ENCODE results near the gene ST8SIA4. TPM values are rescaled to one million over a fixed set of nuclear protein-coding genes. Genes with fewer than 3 reads are reported as not detected.

The ST8SIA4 gene
- total RNA-seq, 3 donors from 2014 or later = 2.6 to 4.6 (median 4.5) TPM

DNA sequence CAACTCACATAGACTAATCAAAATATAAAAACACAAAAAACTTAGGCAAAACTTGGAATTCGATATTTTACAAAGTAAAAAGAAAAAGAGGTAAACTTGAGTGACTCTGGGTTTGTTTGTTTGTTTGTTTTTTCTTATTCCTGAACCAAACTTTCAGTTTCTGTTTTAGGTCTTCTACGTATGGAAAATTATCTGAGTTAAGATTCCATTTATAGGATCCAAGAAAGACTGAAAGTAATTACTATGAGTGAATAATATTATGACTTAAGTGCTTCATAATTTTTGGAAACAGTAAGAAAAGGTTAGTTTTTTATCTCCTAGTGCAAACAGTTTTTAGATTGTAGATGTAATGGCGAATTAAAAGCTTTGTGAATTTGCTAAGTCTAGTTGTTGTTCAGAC is 13.2 kb downstream of the ST8SIA4 start:
- Histone ChIP-seq H3K36me3 (no peaks in the 10 kb centered on the region), H3K9me3 (no peaks in the 10 kb centered on the region), H3K27ac (no peak overlapping the region), H3K27me3 (no peaks in the 10 kb centered on the region), H3K4me1 (no peaks in the 10 kb centered on the region), H3K4me3 (peak overlapping the region in 2 of 3 donors; percentile 5 to 27)
- intact Hi-C loops (cut with DNase I; ENCODE audit: low total_unique reads) = loop anchor here (5.0 kb wide), 1 partner anchor 98 kb away; no protein-coding TSS in a partner anchor
- no peak for TF ChIP-seq POLR2AphosphoS5 (IDR thresholded peaks at IDR 0.05)
- no peak for TF ChIP-seq POLR2A (IDR thresholded peaks at IDR 0.05)
- TF ChIP-seq, protein P1, sequence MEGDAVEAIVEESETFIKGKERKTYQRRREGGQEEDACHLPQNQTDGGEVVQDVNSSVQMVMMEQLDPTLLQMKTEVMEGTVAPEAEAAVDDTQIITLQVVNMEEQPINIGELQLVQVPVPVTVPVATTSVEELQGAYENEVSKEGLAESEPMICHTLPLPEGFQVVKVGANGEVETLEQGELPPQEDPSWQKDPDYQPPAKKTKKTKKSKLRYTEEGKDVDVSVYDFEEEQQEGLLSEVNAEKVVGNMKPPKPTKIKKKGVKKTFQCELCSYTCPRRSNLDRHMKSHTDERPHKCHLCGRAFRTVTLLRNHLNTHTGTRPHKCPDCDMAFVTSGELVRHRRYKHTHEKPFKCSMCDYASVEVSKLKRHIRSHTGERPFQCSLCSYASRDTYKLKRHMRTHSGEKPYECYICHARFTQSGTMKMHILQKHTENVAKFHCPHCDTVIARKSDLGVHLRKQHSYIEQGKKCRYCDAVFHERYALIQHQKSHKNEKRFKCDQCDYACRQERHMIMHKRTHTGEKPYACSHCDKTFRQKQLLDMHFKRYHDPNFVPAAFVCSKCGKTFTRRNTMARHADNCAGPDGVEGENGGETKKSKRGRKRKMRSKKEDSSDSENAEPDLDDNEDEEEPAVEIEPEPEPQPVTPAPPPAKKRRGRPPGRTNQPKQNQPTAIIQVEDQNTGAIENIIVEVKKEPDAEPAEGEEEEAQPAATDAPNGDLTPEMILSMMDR (IDR thresholded peaks at IDR 0.05) = no peak
- DNase-seq (ENCODE audit: low spot score in 2 of 2) = no peak

DNA sequence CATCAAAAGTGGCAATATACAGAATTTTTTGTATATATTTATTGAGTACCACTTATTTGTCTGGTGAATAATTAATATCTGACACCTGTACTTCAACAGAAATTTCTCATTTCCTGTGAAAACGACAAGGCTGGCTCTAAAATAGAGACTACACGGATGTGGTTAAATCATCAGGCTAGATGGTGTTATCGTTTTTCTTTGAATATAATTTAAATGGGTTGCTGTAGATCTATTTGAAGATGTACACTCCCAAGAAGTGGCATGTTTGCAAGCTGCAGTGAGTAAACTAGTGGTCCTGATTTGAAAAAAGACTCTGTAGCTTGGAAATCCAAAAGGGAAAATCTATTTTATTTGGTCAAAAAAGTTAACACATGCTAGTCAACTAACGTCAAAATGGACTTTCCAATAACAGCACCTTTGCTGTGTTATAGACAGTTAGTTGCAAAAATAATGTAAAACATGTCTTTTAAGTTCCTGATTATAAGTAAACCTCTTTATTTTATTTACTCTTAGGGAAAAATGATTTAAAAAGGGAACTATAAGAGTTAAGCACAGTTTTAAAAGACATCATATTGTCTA is 13.8 kb downstream of the ST8SIA4 start:
- Histone ChIP-seq H3K27me3 (no peaks in the 10 kb centered on the region), H3K4me1 (no peaks in the 10 kb centered on the region), H3K36me3 (no peaks in the 10 kb centered on the region), H3K9me3 (no peaks in the 10 kb centered on the region), H3K4me3 (peak overlapping the region in 2 of 3 donors; percentile 1 to 5), H3K27ac (no peak overlapping the region)
- TF ChIP-seq, protein P1 (IDR thresholded peaks at IDR 0.05) = no peak
- no peak for TF ChIP-seq POLR2AphosphoS5 (IDR thresholded peaks at IDR 0.05)
- DNase-seq (ENCODE audit: low spot score in 2 of 2) = no peak
- intact Hi-C loops (cut with DNase I; ENCODE audit: low total_unique reads) = loop anchor here (5.0 kb wide), 1 partner anchor 97 kb away; no protein-coding TSS in a partner anchor

- no peaks in the 10 kb centered on the region for H3K9me3 ChIP-seq
- no peaks in the 10 kb centered on the region for H3K4me1 ChIP-seq
- no peak overlapping the region for H3K27ac ChIP-seq
- no peak for DNase-seq (ENCODE audit: low spot score in 2 of 2)
- H3K36me3 ChIP-seq = no peaks in the 10 kb centered on the region
- TF ChIP-seq, protein P1 (IDR thresholded peaks at IDR 0.05) = no peak
- TF ChIP-seq POLR2A (IDR thresholded peaks at IDR 0.05) (no peak), POLR2AphosphoS5 (IDR thresholded peaks at IDR 0.05) (no peak)
- no peaks in the 10 kb centered on the region for H3K27me3 ChIP-seq
- H3K4me3 ChIP-seq = no peak overlapping the region
- intact Hi-C loops (cut with DNase I; ENCODE audit: low total_unique reads) = no loop called here
These were observed 25.8 kb downstream of the ST8SIA4 start for GRCh38 chr5:100877274-100877673.

GRCh38 chr5:100872408-100873190 is 30.5 kb downstream of the ST8SIA4 start:
- H3K4me3 ChIP-seq = no peak overlapping the region
- H3K27me3 ChIP-seq = no peaks in the 10 kb centered on the region
- no peak for DNase-seq (ENCODE audit: low spot score in 2 of 2)
- intact Hi-C loops (cut with DNase I; ENCODE audit: low total_unique reads) = no loop called here
- H3K9me3 ChIP-seq = no peaks in the 10 kb centered on the region
- no peaks in the 10 kb centered on the region for H3K36me3 ChIP-seq
- H3K4me1 ChIP-seq = no peaks in the 10 kb centered on the region
- no peak overlapping the region for H3K27ac ChIP-seq
- no peak for TF ChIP-seq POLR2AphosphoS5 (IDR thresholded peaks at IDR 0.05)

GRCh38 chr5:100867039-100867562 is 36.0 kb downstream of the ST8SIA4 start:
- DNase-seq (ENCODE audit: low spot score in 2 of 2) = no peak
- no peaks in the 10 kb centered on the region for H3K9me3 ChIP-seq
- TF ChIP-seq, protein P1 (IDR thresholded peaks at IDR 0.05) = no peak
- no peak for TF ChIP-seq POLR2A (IDR thresholded peaks at IDR 0.05)
- TF ChIP-seq POLR2AphosphoS5 (IDR thresholded peaks at IDR 0.05) = no peak
- H3K4me1 ChIP-seq = no peaks in the 10 kb centered on the region
- intact Hi-C loops (cut with DNase I; ENCODE audit: low total_unique reads) = no loop called here
- H3K36me3 ChIP-seq = no peaks in the 10 kb centered on the region
- no peak overlapping the region for H3K4me3 ChIP-seq
- no peaks in the 10 kb centered on the region for H3K27me3 ChIP-seq
- no peak overlapping the region for H3K27ac ChIP-seq
